Measurements from ENCODE around the gene ASB10.

Gene ASB10

GRCh38 chr7:151187409-151188251 is 580 bp upstream of the ASB10 start:
- no peak for DNase-seq (ENCODE audit: low spot score)

- no peak for DNase-seq (ENCODE audit: low spot score)
Observed at GRCh38 chr7:151185762-151186639, 1.0 kb downstream of the ASB10 start.

- DNase-seq (ENCODE audit: low spot score): no peak
Observed at GRCh38 chr7:151181011-151181431, 6.0 kb downstream of the ASB10 start.

- no peak for DNase-seq (ENCODE audit: low spot score)
Observed at GRCh38 chr7:151179946-151180345, 7.1 kb downstream of the ASB10 start.

- DNase-seq (ENCODE audit: low spot score): no peak
Observed at GRCh38 chr7:151179287-151179860, 7.7 kb downstream of the ASB10 start.

GRCh38 chr7:151178831-151179230 is 8.2 kb downstream of the ASB10 start:
- DNase-seq (ENCODE audit: low spot score): no peak

- DNase-seq (ENCODE audit: low spot score): no peak
Observed at GRCh38 chr7:151178236-151178635, 8.8 kb downstream of the ASB10 start.

GRCh38 chr7:151177310-151177709 is 9.7 kb downstream of the ASB10 start:
- no peak for DNase-seq (ENCODE audit: low spot score)

- DNase-seq (ENCODE audit: low spot score): no peak
Observed at GRCh38 chr7:151176401-151176800, 10.6 kb downstream of the ASB10 start.

- DNase-seq (ENCODE audit: low spot score): no peak
Observed at GRCh38 chr7:151175793-151176311, 11.2 kb downstream of the ASB10 start.

- no peak for DNase-seq (ENCODE audit: low spot score)
Observed at GRCh38 chr7:151175047-151175792, 11.8 kb downstream of the ASB10 start.

GRCh38 chr7:151174246-151175046 is 12.6 kb downstream of the ASB10 start:
- DNase-seq (ENCODE audit: low spot score): no peak

- DNase-seq (ENCODE audit: low spot score): no peak
Observed at GRCh38 chr7:151173386-151174245, 13.4 kb downstream of the ASB10 start.

GRCh38 chr7:151172273-151173141 is 14.5 kb downstream of the ASB10 start:
- peak; percentile 83 for DNase-seq (ENCODE audit: low spot score)

- DNase-seq (ENCODE audit: low spot score): no peak
Observed at GRCh38 chr7:151168787-151169162, 18.3 kb downstream of the ASB10 start.

GRCh38 chr7:151168003-151168786 is 18.9 kb downstream of the ASB10 start:
- peak; percentile 26 for DNase-seq (ENCODE audit: low spot score)

GRCh38 chr7:151167197-151167961 is 19.7 kb downstream of the ASB10 start, which contains the start of gene GBX1:
Gene GBX1, minus strand, starts transcription at chr7:151167694. Its CDS starts 146 bp downstream, at chr7:151167548.
- DNase-seq (ENCODE audit: low spot score): no peak
